OCI-LY3 (cell line): ENCODE results near the gene PRAMEF12.

Experiments
- EZH2phosphoT487 ChIP-seq: fragments of 200-600 bp; shearing (Covaris generic); IDR thresholded peaks from 2 replicates; pipeline ENCODE4 v1.6.1; 2018; ENCODE audit warnings: antibody characterized with exemption, mixed run types, low read depth
- TF ChIP-seq, protein P1 (sequence below): fragments of 200-600, 300-600 bp; sonication (generic); IDR thresholded peaks from 2 replicates; pipeline ENCODE4 v1.5.1; 2014; ENCODE audit warnings: antibody characterized with exemption, low read length, low read depth

- TF ChIP-seq, protein P1, sequence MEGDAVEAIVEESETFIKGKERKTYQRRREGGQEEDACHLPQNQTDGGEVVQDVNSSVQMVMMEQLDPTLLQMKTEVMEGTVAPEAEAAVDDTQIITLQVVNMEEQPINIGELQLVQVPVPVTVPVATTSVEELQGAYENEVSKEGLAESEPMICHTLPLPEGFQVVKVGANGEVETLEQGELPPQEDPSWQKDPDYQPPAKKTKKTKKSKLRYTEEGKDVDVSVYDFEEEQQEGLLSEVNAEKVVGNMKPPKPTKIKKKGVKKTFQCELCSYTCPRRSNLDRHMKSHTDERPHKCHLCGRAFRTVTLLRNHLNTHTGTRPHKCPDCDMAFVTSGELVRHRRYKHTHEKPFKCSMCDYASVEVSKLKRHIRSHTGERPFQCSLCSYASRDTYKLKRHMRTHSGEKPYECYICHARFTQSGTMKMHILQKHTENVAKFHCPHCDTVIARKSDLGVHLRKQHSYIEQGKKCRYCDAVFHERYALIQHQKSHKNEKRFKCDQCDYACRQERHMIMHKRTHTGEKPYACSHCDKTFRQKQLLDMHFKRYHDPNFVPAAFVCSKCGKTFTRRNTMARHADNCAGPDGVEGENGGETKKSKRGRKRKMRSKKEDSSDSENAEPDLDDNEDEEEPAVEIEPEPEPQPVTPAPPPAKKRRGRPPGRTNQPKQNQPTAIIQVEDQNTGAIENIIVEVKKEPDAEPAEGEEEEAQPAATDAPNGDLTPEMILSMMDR: no peak
- TF ChIP-seq EZH2phosphoT487: no peak
These were observed 10.1 kb upstream of the PRAMEF12 start for GRCh38 chr1:12763479-12763878.
